Small intestine (tissue), 7 donors: ENCODE results near the gene STX8. TPM values are rescaled to one million over a fixed set of nuclear protein-coding genes. Genes with fewer than 3 reads are reported as not detected.
A peak's percentile ranks its signal among the peaks of the same experiment; 100 is the strongest.

Experiments
- DNase-seq, 2 donors: peaks; one replicate each; pipeline versions ENCODE4 v3.0.0 to v3.0.0-alpha.2; 2013
- FAIRE-seq: peaks from 2 replicates; lab custom pipeline; 2012; peaks lifted over from hg19 to GRCh38; lab: Jason Lieb, UNC
- H3K27ac ChIP-seq, 3 donors: one replicate each; pipeline ENCODE4 v1.5.1; 2013; ENCODE audit warnings: low read length in 2 of 3, mild to moderate bottlenecking in 2 of 3, control low read depth in 1 of 3, inconsistent platforms in 1 of 3, low read depth in 1 of 3, moderate library complexity in 1 of 3
- H3K27me3 ChIP-seq, 3 donors: one replicate each; pipeline ENCODE4 v1.6.1; 2013; ENCODE audit warnings: low read length in 3 of 3, inconsistent platforms in 1 of 3; ENCODE audit not compliant: control insufficient read depth in 3 of 3, insufficient read depth in 3 of 3
- H3K36me3 ChIP-seq, 3 donors: one replicate each; pipeline ENCODE4 v1.6.1; 2013; ENCODE audit warnings: low read length in 3 of 3, inconsistent platforms in 1 of 3, low read depth in 1 of 3, mild to moderate bottlenecking in 1 of 3, moderate library complexity in 1 of 3; ENCODE audit not compliant: control insufficient read depth in 3 of 3, insufficient read depth in 2 of 3
- H3K4me1 ChIP-seq, 3 donors: one replicate each; pipeline ENCODE4 v1.6.1; 2013; ENCODE audit warnings: low read length in 2 of 3, inconsistent platforms in 1 of 3, low read depth in 1 of 3, mild to moderate bottlenecking in 1 of 3, moderate library complexity in 1 of 3; ENCODE audit not compliant: control insufficient read depth in 3 of 3, insufficient read depth in 2 of 3
- H3K4me3 ChIP-seq, 3 donors: one replicate each; pipeline ENCODE4 v1.5.1; 2013; ENCODE audit warnings: low read length in 3 of 3, control low read depth in 1 of 3, inconsistent platforms in 1 of 3, low read depth in 1 of 3, mild to moderate bottlenecking in 1 of 3, moderate library complexity in 1 of 3
- H3K9me3 ChIP-seq, 2 donors: one replicate each; pipeline ENCODE4 v1.6.1; 2013; ENCODE audit warnings: low read depth in 1 of 2, low read length in 1 of 2; ENCODE audit not compliant: control insufficient read depth in 2 of 2, insufficient read depth in 1 of 2
- WGBS, 3 donors: extraction: QIAGEN DNeasy Blood & Tissue Kit; methylation state at CpG; one replicate each; pipeline ENCODE4 v1.1.7; 2013; 5-methylcytosine and 5-hydroxymethylcytosine counted together
- polyA plus RNA-seq, 4 donors: library from polyadenylated mRNA; stranded (reverse) in 3 of 4; unstranded in 1 of 4; fragments of 200-250 nt in 3 of 4; fragments of 120-200 nt in 1 of 4; gene quantifications; one replicate each; pipeline versions ENCODE4 v1.2.1 to v1.2.3, GENCODE V29; 2013
- donor health status: healthy with polysubstance abuse.
- donor health status: control.
- donor health status: control.
- donor health status: Bipolar disorder and iron deficiency.
- donor health status: healthy.

STX8 gene
- polyA plus RNA-seq, 4 donors, result 35.3 to 72.2 (median 51.8) TPM

DNA sequence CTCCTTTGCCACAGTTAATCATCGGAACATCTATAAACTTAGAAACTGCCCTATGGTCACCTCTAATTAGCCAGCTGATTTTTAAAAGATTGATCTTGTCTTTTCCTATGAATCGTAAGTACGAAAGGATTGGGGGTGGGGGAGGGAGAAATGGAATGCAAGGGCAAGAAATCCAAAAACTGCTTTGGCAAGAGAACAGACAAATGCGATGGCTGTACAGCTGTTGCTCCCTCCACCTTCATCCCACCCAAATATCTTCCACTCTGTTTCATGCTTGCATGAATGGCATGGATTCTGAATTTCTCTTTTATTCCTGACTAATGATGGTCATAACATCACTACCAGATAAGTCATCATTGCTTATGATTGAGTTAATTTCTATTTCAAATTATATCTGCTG is 165.7 kb downstream of the STX8 start:
- FAIRE-seq (no peak), DNase-seq (no peak)
- Histone ChIP-seq H3K4me3 (no peak overlapping the region), H3K9me3 (no peaks in the 10 kb centered on the region), H3K36me3 (no peaks in the 10 kb centered on the region), H3K4me1 (no peaks in the 10 kb centered on the region), H3K27me3 (no peaks in the 10 kb centered on the region), H3K27ac (no peak overlapping the region)
- WGBS, 3 donors, result 70 to 90% (median 89%) methylated on average over 4 of the region's 4 CpGs

DNA sequence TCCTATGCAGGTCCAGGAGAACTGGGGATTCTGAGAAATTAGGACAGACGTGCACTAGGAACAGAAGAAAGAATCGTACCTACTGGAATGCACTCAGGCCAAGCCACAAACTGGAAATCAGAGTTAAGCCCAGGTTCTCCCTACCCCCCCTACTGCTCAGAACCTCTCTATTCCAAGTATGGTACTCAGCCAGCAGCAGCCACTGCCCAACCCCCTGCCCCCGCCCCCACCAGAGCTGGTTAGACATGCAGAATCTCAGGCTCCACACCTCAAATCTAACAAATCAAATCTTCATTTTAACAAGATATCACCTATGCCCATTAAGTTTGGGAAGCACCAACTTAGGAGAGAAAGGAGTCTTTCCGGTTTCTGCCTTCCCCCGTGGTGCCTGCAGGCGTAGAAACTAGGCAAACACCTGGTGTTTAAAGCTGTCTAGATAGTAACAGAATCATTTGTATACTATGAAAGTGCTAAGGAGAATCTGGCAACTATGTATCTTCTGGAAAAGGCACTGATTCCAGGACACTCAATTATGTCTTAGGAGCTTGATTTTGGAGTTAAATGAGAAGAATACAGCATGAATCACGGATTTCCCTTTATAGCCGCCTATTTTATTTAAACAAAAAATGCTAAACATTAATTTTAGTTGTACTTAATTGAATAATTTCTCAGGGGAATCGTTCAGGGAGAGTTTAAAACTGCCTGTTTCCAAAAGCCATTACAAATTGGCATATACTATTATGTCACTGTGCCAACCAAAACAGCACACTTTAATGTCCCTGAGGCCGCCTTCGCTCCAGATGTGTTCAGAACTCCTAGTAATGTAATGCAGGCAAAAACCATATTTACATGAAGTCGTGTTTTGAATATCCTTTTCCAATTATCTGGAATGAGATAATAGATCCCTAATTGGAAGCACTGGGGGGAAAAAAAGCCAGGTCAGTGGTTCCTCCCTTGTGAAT is 166.5 kb downstream of the STX8 start:
- FAIRE-seq, result no peak
- no peaks in the 10 kb centered on the region for H3K27me3 ChIP-seq
- 65 to 84% (median 74%) methylated on average over 12 of the region's 12 CpGs for WGBS, 3 donors
- H3K27ac ChIP-seq, result no peak overlapping the region
- no peak for DNase-seq
- no peaks in the 10 kb centered on the region for H3K4me1 ChIP-seq
- no peak overlapping the region for H3K4me3 ChIP-seq
- H3K9me3 ChIP-seq, result no peaks in the 10 kb centered on the region
- H3K36me3 ChIP-seq, result no peaks in the 10 kb centered on the region

DNA sequence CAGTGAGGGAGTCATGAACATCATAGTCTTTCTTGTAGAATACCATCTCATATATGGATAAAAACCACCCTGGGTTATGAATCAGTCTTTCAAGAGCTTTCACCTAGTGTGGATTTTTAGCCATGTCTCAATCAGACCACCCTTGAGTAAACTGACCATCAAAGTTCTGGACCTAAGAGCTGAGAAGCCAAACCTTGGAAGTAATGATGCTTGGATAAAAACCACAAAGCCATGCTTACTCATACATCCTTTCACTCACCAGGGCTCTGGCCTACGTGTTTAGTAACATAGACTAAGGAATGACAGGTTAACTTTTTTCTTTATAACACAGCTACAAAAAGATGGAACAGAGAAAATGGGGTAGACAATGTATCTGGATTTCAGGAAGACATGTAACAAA is 167.2 kb downstream of the STX8 start:
- H3K4me1 ChIP-seq, result no peaks in the 10 kb centered on the region
- no peaks in the 10 kb centered on the region for H3K36me3 ChIP-seq
- H3K4me3 ChIP-seq, result no peak overlapping the region
- H3K27me3 ChIP-seq, result no peaks in the 10 kb centered on the region
- DNase-seq (no peak), FAIRE-seq (no peak)
- H3K9me3 ChIP-seq, result no peaks in the 10 kb centered on the region
- no peak overlapping the region for H3K27ac ChIP-seq
- 82 to 86% (median 83%) methylated on average over 1 of the region's 1 CpG for WGBS, 3 donors

DNA sequence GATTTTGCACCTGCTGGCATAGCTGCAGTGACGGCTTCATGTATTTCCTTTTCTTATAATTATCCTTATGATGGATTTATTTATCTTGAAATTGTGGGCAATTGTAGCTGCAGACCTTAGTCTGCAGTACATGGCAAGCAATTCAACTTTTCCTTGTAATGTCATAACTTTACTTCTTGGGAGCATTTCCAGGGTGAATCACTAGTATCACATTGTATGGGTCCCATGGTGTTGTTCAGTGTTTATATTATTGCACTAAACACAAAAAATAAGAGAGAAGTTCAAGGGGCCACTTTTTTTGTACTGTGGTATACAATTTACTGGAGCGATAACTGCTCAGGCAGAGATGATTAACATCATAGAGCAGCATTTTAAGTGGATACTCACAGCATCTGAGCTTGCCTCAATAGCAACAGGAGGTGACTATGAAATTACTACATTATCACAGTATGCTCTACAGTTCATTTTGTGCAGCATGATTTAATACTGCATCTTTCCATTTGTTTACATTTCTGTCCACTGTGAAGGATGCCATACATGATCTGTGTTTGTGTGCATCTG is 169.5 kb downstream of the STX8 start:
- Histone ChIP-seq H3K27ac (no peak overlapping the region), H3K27me3 (no peaks in the 10 kb centered on the region), H3K9me3 (no peaks in the 10 kb centered on the region), H3K36me3 (no peaks in the 10 kb centered on the region), H3K4me3 (no peak overlapping the region), H3K4me1 (no peaks in the 10 kb centered on the region)
- no peak for FAIRE-seq
- 78 to 95% (median 89%) methylated on average over 2 of the region's 2 CpGs for WGBS, 3 donors
- DNase-seq, result no peak

DNA sequence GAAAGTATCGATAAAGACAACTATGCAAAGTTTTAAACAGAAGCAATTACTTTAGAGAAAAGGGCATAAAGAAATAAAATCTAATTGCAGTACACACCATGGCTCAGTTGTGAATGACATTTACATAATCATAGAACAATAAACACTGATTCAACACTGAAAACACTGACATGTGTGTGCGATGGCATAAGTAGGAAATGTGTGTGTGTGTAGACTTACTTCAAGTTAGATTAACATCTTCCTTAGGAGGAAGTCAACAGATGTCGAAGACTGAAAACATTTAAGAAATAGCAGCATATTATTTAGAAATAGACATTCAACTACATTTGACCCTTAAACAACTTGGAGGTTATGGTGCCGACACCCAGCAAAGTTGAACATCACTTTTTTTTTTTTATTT is 172.4 kb downstream of the STX8 start:
- DNase-seq (no peak), FAIRE-seq (no peak)
- Histone ChIP-seq H3K9me3 (no peaks in the 10 kb centered on the region), H3K27ac (no peak overlapping the region), H3K4me3 (no peak overlapping the region), H3K27me3 (no peaks in the 10 kb centered on the region), H3K36me3 (no peaks in the 10 kb centered on the region), H3K4me1 (no peaks in the 10 kb centered on the region)
- 81 to 95% (median 91%) methylated on average over 4 of the region's 4 CpGs for WGBS, 3 donors

DNA sequence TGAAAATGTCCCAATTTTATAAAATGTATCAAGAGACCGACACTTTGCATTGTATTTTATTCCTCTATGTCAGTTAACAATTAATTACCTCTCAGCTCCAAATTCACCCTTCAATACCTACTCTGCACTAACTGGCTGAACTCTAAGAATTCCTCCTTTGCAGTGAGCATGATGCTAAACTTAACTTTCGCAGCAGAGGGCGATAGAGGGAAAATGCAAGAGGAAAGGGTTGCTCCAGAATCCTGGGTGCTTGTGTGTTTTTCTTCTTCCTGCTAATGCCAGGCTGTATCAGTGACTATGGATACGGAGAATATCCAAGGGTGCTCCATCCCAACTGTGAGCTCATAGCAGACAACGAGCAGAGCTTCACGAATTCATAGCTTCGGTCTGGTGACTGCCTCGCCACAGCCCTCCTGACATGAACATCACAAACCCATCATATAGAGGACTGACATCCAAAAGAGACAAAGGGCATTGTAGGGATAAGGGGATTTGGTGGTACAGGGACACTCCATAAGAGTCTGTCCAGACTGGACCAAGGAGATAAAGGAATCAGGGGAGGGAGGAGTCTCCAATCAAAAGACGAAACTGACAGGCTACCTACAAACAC is 172.9 kb downstream of the STX8 start:
- no peaks in the 10 kb centered on the region for H3K27me3 ChIP-seq
- no peaks in the 10 kb centered on the region for H3K4me1 ChIP-seq
- DNase-seq (peak; percentile 62 to 65), FAIRE-seq (no peak)
- no peak overlapping the region for H3K4me3 ChIP-seq
- 92 to 98% (median 94%) methylated on average over 9 of the region's 9 CpGs for WGBS, 3 donors
- no peaks in the 10 kb centered on the region for H3K36me3 ChIP-seq
- H3K27ac ChIP-seq, result no peak overlapping the region
- no peaks in the 10 kb centered on the region for H3K9me3 ChIP-seq

DNA sequence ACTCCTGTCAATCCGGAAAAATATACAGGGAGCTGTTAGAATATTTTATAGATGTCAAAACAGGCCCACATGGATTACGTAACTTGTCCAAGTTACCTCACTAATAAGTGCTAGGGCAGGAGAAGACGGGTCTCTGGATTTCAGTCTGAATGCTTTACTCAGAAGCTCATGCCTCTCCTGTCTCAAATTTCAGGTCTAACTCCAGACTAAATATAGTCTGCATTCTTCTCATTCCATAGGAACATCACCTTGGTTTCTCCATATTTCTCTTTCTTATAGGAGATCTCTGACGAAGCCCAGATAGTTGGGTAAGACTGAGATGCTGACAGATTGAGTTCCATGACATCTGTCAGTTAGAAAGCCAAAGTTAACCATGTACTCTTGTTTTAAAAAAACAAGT is 174.2 kb downstream of the STX8 start:
- no peak overlapping the region for H3K4me3 ChIP-seq
- H3K36me3 ChIP-seq, result no peaks in the 10 kb centered on the region
- no peak overlapping the region for H3K27ac ChIP-seq
- no peaks in the 10 kb centered on the region for H3K9me3 ChIP-seq
- no peaks in the 10 kb centered on the region for H3K4me1 ChIP-seq
- no peak for DNase-seq
- 91 to 96% (median 92%) methylated on average over 4 of the region's 4 CpGs for WGBS, 3 donors
- no peaks in the 10 kb centered on the region for H3K27me3 ChIP-seq
- no peak for FAIRE-seq

DNA sequence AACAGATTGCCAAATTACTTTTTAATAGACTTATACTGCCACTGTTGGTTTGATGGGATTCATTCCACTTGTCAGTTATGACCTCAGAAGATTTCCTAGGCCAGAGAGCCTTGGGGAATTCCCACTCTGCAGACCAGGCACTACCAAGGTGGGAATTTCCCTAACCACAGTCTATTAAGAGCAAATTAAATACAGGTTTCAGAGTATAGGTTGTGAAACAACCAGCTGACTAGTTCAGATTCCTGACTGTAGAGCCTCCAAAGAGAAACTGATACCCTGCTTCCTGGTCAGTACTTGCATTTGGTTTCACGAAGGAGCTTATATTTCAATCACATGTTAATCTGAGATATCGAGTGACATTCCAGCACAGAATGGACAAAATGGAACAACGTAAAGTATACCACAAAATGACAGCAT is 186.5 kb downstream of the STX8 start:
- WGBS, 3 donors, result 20 to 54% (median 37%) methylated on average over 3 of the region's 3 CpGs
- FAIRE-seq (no peak), DNase-seq (peak; percentile 22 to 46)
- no peaks in the 10 kb centered on the region for H3K4me1 ChIP-seq
- no peak overlapping the region for H3K4me3 ChIP-seq
- peaks cover 0 to 8% of the 10 kb centered on the region in 2 donors for H3K9me3 ChIP-seq
- peak overlapping the region in 1 of 3 donors; percentile 55 for H3K27ac ChIP-seq
- H3K27me3 ChIP-seq, result no peaks in the 10 kb centered on the region
- no peaks in the 10 kb centered on the region for H3K36me3 ChIP-seq
